ENCODE results near the gene FERMT3.

DNA sequence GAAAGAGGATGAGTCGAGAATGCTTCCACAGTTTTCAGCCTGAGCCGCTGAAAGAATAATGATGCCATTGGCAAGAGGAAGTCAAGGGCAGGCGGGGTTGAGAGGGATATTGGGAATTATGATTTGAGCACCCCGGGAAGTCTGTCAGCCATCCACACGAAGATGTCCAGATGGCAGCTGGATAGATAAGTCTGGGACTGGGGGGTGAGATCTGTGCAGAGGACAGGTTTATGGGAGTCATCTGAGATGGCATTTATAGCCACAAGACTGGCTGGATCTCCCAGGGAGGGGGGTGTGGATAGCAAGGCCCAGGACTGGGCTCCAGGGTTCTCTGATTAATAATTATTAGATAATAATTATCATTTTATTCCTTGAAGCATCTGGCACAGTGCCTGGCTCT, 25.6 kb upstream of the FERMT3 start:
- TF ChIP-seq EP300 (IDR thresholded peaks at IDR 0.05): no peak
- TF ChIP-seq POLR2A (IDR thresholded peaks at IDR 0.05): no peak
- TF ChIP-seq, protein P1, sequence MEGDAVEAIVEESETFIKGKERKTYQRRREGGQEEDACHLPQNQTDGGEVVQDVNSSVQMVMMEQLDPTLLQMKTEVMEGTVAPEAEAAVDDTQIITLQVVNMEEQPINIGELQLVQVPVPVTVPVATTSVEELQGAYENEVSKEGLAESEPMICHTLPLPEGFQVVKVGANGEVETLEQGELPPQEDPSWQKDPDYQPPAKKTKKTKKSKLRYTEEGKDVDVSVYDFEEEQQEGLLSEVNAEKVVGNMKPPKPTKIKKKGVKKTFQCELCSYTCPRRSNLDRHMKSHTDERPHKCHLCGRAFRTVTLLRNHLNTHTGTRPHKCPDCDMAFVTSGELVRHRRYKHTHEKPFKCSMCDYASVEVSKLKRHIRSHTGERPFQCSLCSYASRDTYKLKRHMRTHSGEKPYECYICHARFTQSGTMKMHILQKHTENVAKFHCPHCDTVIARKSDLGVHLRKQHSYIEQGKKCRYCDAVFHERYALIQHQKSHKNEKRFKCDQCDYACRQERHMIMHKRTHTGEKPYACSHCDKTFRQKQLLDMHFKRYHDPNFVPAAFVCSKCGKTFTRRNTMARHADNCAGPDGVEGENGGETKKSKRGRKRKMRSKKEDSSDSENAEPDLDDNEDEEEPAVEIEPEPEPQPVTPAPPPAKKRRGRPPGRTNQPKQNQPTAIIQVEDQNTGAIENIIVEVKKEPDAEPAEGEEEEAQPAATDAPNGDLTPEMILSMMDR (IDR thresholded peaks at IDR 0.05): no peak
- no peak for TF ChIP-seq POLR2AphosphoS5 (IDR thresholded peaks at IDR 0.05)

Data from sigmoid colon (tissue), 4 donors.